Fibroblast of lung (primary cell): Measurements from ENCODE around the gene SMIM34.
"Not testable (repeated sequence)": the region's sequence is repeated elsewhere in the genome, so short reads cannot be mapped to it uniquely, and the experiment has no call there.

Experiments
- EZH2 ChIP-seq: IDR thresholded peaks from 2 replicates; pipeline ENCODE4 v1.5.1; 2012; ENCODE audit warnings: low read length, control low read depth, mild to moderate bottlenecking; ENCODE audit errors: missing control alignments
- TF ChIP-seq, protein P1 (sequence below), 2 donors: IDR thresholded peaks in 1 of 2; conservative IDR thresholded peaks in 1 of 2; 1 replicate in 1 of 2; 2 replicates in 1 of 2; pipeline ENCODE4 v1.5.1; 2011 to 2012; ENCODE audit warnings: low read length in 2 of 2, control low read depth in 1 of 2, inconsistent platforms in 1 of 2, low read depth in 1 of 2, mild to moderate bottlenecking in 1 of 2

DNA sequence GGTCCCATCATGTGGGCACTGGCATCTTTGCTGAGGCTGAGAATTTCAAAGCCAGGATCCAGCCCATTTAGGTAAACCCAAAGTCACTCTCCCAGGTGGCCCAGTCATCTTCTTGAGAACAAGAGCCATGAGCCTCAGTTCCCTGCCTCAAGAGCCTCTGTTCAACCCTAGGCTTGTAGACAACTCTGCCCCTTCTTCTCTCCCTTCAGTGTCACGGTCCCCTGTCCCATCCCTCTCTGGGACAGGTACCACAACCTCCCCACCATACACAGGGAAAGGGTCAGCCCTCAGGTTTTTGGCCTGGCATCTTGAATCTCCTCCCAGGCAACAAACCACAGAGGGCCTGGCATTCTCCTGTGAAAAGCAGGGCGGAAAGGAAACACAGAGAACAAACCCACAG, 18.1 kb downstream of the SMIM34 start:
- TF ChIP-seq, protein P1, sequence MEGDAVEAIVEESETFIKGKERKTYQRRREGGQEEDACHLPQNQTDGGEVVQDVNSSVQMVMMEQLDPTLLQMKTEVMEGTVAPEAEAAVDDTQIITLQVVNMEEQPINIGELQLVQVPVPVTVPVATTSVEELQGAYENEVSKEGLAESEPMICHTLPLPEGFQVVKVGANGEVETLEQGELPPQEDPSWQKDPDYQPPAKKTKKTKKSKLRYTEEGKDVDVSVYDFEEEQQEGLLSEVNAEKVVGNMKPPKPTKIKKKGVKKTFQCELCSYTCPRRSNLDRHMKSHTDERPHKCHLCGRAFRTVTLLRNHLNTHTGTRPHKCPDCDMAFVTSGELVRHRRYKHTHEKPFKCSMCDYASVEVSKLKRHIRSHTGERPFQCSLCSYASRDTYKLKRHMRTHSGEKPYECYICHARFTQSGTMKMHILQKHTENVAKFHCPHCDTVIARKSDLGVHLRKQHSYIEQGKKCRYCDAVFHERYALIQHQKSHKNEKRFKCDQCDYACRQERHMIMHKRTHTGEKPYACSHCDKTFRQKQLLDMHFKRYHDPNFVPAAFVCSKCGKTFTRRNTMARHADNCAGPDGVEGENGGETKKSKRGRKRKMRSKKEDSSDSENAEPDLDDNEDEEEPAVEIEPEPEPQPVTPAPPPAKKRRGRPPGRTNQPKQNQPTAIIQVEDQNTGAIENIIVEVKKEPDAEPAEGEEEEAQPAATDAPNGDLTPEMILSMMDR (conservative IDR thresholded peaks at IDR 0.05 in 1 of 2, IDR thresholded peaks at IDR 0.05 in 1 of 2; ENCODE audit: low read depth in 1 of 2, low read length in 2 of 2), result not testable (repeated sequence)
- not testable (repeated sequence) for TF ChIP-seq EZH2
